HEK293 (cell line): ENCODE data around the gene CSNK1G3.
A peak's percentile ranks its signal among the peaks of the same experiment; 100 is the strongest.

Experiments used
- CTCF ChIA-PET: fragments of 350-600 bp; formaldehyde crosslinking; extraction: SDS; loops from one replicate; lab custom pipeline; 2021; ENCODE audit warnings: antibody characterized with exemption; lab: Yijun Ruan, JAX
- POLR2A ChIA-PET: fragments of 300-600 bp; formaldehyde crosslinking; extraction: SDS; loops from one replicate; lab custom pipeline; 2020; ENCODE audit warnings: antibody characterized with exemption, inconsistent platforms; lab: Yijun Ruan, JAX
- H3K27ac ChIP-seq: fragments of 200-500 bp; sonication (Bioruptor generic); 2 replicates; pipeline ENCODE4 v1.5.1; 2014; ENCODE audit warnings: low read depth, low read length, control low read depth, inconsistent platforms; ENCODE audit errors: extremely low read depth
- H3K36me3 ChIP-seq, 2 experiments: fragments of 200-500 bp in 1 of 2; sonication (Bioruptor generic) in 1 of 2; 1 replicate in 1 of 2; 2 replicates in 1 of 2; pipeline ENCODE4 v1.5.1; 2014 to 2017; ENCODE audit warnings: inconsistent platforms in 2 of 2, low read length in 2 of 2; ENCODE audit not compliant: control insufficient read depth in 2 of 2, insufficient read depth in 1 of 2
- H3K4me1 ChIP-seq: fragments of 200-500 bp; sonication (Bioruptor generic); 2 replicates; pipeline ENCODE4 v1.5.1; 2014; ENCODE audit warnings: mild to moderate bottlenecking, low read length, inconsistent platforms; ENCODE audit not compliant: control insufficient read depth, insufficient read depth
- H3K4me3 ChIP-seq: 2 replicates; pipeline ENCODE4 v1.5.1; 2011; ENCODE audit warnings: low read depth, mild to moderate bottlenecking, control low read depth, low read length, moderate library complexity
- H3K9me3 ChIP-seq: fragments of 200-500 bp; sonication (Bioruptor generic); 2 replicates; pipeline ENCODE4 v1.5.1; 2014; ENCODE audit warnings: low read depth, low read length, inconsistent platforms; ENCODE audit not compliant: control insufficient read depth, insufficient read depth
- ZBTB20 ChIP-seq: fragments of 450-650 bp; formaldehyde crosslinking; IDR thresholded peaks from 2 replicates; pipeline ENCODE4 v1.5.1; 2016; ENCODE audit warnings: missing biosample characterization, missing genetic modification characterization
- ZBTB48 ChIP-seq: fragments of 450-650 bp; formaldehyde crosslinking; IDR thresholded peaks from 2 replicates; pipeline ENCODE4 v1.5.1; 2016; ENCODE audit warnings: missing biosample characterization, missing genetic modification characterization
- ZNF132 ChIP-seq: fragments of 450-650 bp; formaldehyde crosslinking; IDR thresholded peaks from 2 replicates; pipeline ENCODE4 v1.5.1; 2017; ENCODE audit warnings: missing biosample characterization, missing genetic modification characterization, borderline replicate concordance
- ZNF138 ChIP-seq: fragments of 450-650 bp; formaldehyde crosslinking; IDR thresholded peaks from 2 replicates; pipeline ENCODE4 v1.5.1; 2016; ENCODE audit warnings: missing biosample characterization, missing genetic modification characterization, borderline replicate concordance
- ZNF341 ChIP-seq: fragments of 450-650 bp; formaldehyde crosslinking; IDR thresholded peaks from 2 replicates; pipeline ENCODE4; 2016; ENCODE audit warnings: low read depth, missing biosample characterization, missing genetic modification characterization
- ZNF501 ChIP-seq: fragments of 450-650 bp; formaldehyde crosslinking; IDR thresholded peaks from 2 replicates; pipeline ENCODE4 v1.5.1; 2016; ENCODE audit warnings: missing biosample characterization, missing genetic modification characterization
- TF ChIP-seq, protein P1 (sequence below): fragments of 450-650 bp; formaldehyde crosslinking; IDR thresholded peaks from 2 replicates; pipeline ENCODE4 v1.5.1; 2016; ENCODE audit warnings: missing biosample characterization, missing genetic modification characterization, borderline replicate concordance
- TF ChIP-seq, protein P2 (sequence below): fragments of 450-650 bp; formaldehyde crosslinking; IDR thresholded peaks from 2 replicates; pipeline ENCODE4 v1.5.1; 2017; ENCODE audit warnings: missing biosample characterization, missing genetic modification characterization
- TF ChIP-seq, protein P3 (sequence below): fragments of 450-650 bp; formaldehyde crosslinking; optimal IDR thresholded peaks from 2 replicates; pipeline ENCODE3; 2016; ENCODE audit warnings: missing biosample characterization, mild to moderate bottlenecking, missing genetic modification characterization
- TF ChIP-seq, protein P4 (sequence below): fragments of 450-650 bp; formaldehyde crosslinking; IDR thresholded peaks from 2 replicates; pipeline ENCODE4 v1.5.1; 2016; ENCODE audit warnings: missing biosample characterization, missing genetic modification characterization
- TF ChIP-seq, protein P5 (sequence below): fragments of 450-650 bp; formaldehyde crosslinking; IDR thresholded peaks from 2 replicates; pipeline ENCODE4 v1.5.1; 2016; ENCODE audit warnings: missing biosample characterization, missing genetic modification characterization
- TF ChIP-seq, protein P6 (sequence below): fragments of 450-650 bp; formaldehyde crosslinking; IDR thresholded peaks from 2 replicates; pipeline ENCODE4 v1.5.1; 2017; ENCODE audit warnings: missing biosample characterization, missing genetic modification characterization
- TF ChIP-seq, protein P7 (sequence below): fragments of 450-650 bp; formaldehyde crosslinking; IDR thresholded peaks from 2 replicates; pipeline ENCODE4 v1.5.1; 2016; ENCODE audit warnings: missing biosample characterization, missing genetic modification characterization, low read depth

Gene CSNK1G3

DNA sequence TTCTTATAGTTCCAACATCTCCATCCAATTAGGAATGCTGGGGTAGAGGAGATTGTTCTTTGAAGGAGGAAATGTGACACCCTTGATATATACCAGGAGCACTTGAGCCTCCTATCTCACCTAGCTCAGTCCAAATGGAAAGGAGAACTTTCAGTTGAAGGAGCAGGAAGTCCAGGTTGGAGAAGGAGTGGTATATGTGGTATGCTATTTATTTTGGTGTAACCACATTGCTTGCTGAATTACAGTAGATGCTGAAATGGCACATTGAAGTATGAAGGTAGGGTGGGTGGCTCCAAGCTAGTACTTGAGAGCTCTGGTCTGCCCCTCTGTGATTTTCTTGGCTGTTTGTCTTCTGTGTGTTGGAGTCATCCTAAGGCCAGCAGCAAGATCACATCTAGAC, 6.1 kb downstream of the CSNK1G3 start (continued):
- TF ChIP-seq, protein P1, sequence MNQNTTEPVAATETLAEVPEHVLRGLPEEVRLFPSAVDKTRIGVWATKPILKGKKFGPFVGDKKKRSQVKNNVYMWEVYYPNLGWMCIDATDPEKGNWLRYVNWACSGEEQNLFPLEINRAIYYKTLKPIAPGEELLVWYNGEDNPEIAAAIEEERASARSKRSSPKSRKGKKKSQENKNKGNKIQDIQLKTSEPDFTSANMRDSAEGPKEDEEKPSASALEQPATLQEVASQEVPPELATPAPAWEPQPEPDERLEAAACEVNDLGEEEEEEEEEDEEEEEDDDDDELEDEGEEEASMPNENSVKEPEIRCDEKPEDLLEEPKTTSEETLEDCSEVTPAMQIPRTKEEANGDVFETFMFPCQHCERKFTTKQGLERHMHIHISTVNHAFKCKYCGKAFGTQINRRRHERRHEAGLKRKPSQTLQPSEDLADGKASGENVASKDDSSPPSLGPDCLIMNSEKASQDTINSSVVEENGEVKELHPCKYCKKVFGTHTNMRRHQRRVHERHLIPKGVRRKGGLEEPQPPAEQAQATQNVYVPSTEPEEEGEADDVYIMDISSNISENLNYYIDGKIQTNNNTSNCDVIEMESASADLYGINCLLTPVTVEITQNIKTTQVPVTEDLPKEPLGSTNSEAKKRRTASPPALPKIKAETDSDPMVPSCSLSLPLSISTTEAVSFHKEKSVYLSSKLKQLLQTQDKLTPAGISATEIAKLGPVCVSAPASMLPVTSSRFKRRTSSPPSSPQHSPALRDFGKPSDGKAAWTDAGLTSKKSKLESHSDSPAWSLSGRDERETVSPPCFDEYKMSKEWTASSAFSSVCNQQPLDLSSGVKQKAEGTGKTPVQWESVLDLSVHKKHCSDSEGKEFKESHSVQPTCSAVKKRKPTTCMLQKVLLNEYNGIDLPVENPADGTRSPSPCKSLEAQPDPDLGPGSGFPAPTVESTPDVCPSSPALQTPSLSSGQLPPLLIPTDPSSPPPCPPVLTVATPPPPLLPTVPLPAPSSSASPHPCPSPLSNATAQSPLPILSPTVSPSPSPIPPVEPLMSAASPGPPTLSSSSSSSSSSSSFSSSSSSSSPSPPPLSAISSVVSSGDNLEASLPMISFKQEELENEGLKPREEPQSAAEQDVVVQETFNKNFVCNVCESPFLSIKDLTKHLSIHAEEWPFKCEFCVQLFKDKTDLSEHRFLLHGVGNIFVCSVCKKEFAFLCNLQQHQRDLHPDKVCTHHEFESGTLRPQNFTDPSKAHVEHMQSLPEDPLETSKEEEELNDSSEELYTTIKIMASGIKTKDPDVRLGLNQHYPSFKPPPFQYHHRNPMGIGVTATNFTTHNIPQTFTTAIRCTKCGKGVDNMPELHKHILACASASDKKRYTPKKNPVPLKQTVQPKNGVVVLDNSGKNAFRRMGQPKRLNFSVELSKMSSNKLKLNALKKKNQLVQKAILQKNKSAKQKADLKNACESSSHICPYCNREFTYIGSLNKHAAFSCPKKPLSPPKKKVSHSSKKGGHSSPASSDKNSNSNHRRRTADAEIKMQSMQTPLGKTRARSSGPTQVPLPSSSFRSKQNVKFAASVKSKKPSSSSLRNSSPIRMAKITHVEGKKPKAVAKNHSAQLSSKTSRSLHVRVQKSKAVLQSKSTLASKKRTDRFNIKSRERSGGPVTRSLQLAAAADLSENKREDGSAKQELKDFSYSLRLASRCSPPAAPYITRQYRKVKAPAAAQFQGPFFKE (tag by site-specific recombination), result no peak
- TF ChIP-seq ZBTB48 (tag by site-specific recombination), result no peak

DNA sequence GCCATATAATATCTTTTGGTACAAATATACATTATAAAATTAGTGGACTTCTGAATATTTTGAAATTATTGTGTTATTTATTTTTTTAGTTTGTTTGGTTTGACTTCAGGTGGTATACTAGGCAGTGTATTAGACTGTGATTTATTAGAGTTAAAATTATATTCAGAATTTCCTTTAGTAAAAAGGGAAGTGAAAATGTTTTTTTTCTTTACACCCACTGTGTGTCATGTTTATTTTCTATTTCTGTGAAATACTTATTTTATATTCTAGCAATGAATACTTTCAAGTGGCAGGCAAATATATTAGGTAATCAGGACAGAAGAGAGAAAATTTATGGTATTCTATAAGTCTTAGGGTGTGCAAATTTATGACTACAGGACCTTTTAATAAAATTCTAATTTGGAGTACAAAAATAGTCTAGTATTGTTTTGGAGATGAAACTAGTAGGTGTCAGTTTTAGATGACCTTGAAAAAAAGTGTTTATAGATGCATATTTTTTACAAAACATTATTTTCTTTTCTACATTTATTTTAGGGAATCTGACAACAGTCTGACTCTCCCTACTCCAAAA, 8.8 kb downstream of the CSNK1G3 start:
- Histone ChIP-seq H3K9me3 (no peaks in the 10 kb centered on the region), H3K27ac (no peak overlapping the region), H3K4me1 (peaks cover 27% of the 10 kb centered on the region), H3K4me3 (no peak overlapping the region), H3K36me3 (no peaks in the 10 kb centered on the region)
- POLR2A ChIA-PET, result no interaction called here
- CTCF ChIA-PET, result no interaction called here
- TF ChIP-seq ZNF501 (tag by site-specific recombination), result no peak
- TF ChIP-seq, protein P2, sequence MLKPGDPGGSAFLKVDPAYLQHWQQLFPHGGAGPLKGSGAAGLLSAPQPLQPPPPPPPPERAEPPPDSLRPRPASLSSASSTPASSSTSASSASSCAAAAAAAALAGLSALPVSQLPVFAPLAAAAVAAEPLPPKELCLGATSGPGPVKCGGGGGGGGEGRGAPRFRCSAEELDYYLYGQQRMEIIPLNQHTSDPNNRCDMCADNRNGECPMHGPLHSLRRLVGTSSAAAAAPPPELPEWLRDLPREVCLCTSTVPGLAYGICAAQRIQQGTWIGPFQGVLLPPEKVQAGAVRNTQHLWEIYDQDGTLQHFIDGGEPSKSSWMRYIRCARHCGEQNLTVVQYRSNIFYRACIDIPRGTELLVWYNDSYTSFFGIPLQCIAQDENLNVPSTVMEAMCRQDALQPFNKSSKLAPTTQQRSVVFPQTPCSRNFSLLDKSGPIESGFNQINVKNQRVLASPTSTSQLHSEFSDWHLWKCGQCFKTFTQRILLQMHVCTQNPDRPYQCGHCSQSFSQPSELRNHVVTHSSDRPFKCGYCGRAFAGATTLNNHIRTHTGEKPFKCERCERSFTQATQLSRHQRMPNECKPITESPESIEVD (tag by site-specific recombination), result peak; percentile 49; the same call in 1 of the 2 replicates
- TF ChIP-seq, protein P3, sequence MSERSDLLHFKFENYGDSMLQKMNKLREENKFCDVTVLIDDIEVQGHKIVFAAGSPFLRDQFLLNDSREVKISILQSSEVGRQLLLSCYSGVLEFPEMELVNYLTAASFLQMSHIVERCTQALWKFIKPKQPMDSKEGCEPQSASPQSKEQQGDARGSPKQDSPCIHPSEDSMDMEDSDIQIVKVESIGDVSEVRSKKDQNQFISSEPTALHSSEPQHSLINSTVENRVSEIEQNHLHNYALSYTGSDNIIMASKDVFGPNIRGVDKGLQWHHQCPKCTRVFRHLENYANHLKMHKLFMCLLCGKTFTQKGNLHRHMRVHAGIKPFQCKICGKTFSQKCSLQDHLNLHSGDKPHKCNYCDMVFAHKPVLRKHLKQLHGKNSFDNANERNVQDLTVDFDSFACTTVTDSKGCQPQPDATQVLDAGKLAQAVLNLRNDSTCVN (tag by site-specific recombination), result no peak
- TF ChIP-seq, protein P4, sequence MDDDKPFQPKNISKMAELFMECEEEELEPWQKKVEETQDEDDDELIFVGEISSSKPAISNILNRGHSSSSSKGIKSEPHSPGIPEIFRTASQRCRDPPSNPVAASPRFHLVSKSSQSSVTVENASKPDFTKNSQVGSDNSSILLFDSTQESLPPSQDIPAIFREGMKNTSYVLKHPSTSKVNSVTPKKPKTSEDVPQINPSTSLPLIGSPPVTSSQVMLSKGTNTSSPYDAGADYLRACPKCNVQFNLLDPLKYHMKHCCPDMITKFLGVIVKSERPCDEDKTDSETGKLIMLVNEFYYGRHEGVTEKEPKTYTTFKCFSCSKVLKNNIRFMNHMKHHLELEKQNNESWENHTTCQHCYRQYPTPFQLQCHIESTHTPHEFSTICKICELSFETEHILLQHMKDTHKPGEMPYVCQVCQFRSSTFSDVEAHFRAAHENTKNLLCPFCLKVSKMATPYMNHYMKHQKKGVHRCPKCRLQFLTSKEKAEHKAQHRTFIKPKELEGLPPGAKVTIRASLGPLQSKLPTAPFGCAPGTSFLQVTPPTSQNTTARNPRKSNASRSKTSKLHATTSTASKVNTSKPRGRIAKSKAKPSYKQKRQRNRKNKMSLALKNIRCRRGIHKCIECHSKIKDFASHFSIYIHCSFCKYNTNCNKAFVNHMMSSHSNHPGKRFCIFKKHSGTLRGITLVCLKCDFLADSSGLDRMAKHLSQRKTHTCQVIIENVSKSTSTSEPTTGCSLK (tag by site-specific recombination), result no peak

DNA sequence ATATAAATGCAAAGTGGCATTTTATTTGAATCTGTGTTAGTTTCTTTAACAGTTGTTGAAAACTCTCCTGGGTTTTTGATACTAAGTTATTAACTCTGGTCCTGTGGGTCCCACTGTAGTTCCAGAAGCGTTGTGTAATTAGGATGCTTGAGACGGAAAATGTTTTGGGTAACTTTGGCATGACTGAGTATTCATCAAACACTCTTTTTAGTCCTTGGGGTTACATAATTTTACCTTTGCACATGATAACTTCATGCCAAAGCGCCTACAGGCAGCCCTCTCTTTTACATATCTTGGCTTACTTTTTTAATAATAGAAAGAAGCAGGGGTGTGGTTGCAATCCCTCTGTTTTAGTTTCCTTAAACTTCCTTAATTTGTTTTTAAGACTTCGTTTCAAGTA, 12.2 kb downstream of the CSNK1G3 start:
- Histone ChIP-seq H3K4me3 (no peak overlapping the region), H3K4me1 (peaks cover 13% of the 10 kb centered on the region), H3K36me3 (no peaks in the 10 kb centered on the region), H3K9me3 (no peaks in the 10 kb centered on the region), H3K27ac (no peak overlapping the region)
- POLR2A ChIA-PET, result no interaction called here
- CTCF ChIA-PET, result no interaction called here
- TF ChIP-seq, protein P5, sequence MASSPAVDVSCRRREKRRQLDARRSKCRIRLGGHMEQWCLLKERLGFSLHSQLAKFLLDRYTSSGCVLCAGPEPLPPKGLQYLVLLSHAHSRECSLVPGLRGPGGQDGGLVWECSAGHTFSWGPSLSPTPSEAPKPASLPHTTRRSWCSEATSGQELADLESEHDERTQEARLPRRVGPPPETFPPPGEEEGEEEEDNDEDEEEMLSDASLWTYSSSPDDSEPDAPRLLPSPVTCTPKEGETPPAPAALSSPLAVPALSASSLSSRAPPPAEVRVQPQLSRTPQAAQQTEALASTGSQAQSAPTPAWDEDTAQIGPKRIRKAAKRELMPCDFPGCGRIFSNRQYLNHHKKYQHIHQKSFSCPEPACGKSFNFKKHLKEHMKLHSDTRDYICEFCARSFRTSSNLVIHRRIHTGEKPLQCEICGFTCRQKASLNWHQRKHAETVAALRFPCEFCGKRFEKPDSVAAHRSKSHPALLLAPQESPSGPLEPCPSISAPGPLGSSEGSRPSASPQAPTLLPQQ (tag by site-specific recombination), result peak; percentile 47; the same call in 1 of the 2 replicates
- TF ChIP-seq ZNF132 (tag by site-specific recombination) (no peak), ZNF341 (tag by site-specific recombination) (no peak), ZBTB20 (tag by site-specific recombination) (no peak), ZNF138 (no peak)
- TF ChIP-seq, protein P6, sequence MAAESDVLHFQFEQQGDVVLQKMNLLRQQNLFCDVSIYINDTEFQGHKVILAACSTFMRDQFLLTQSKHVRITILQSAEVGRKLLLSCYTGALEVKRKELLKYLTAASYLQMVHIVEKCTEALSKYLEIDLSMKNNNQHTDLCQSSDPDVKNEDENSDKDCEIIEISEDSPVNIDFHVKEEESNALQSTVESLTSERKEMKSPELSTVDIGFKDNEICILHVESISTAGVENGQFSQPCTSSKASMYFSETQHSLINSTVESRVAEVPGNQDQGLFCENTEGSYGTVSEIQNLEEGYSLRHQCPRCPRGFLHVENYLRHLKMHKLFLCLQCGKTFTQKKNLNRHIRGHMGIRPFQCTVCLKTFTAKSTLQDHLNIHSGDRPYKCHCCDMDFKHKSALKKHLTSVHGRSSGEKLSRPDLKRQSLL (tag by site-specific recombination), result 0 out of 2 replicates have a peak, but pooled peaks have one; percentile 15
- TF ChIP-seq, protein P7, sequence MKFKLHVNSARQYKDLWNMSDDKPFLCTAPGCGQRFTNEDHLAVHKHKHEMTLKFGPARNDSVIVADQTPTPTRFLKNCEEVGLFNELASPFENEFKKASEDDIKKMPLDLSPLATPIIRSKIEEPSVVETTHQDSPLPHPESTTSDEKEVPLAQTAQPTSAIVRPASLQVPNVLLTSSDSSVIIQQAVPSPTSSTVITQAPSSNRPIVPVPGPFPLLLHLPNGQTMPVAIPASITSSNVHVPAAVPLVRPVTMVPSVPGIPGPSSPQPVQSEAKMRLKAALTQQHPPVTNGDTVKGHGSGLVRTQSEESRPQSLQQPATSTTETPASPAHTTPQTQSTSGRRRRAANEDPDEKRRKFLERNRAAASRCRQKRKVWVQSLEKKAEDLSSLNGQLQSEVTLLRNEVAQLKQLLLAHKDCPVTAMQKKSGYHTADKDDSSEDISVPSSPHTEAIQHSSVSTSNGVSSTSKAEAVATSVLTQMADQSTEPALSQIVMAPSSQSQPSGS (tag by site-specific recombination), result no peak
